Suprapubic skin (tissue), 4 donors: ENCODE measurements around the gene ILF2. TPM values are rescaled to one million over a fixed set of nuclear protein-coding genes. Genes with fewer than 3 reads are reported as not detected.
"Not testable (repeated sequence)": the region's sequence is repeated elsewhere in the genome, so short reads cannot be mapped to it uniquely, and the experiment has no call there.

ENCODE experiments used
- DNase-seq, 2 donors: peaks; one replicate each; pipeline ENCODE4 v3.0.0-alpha.2; 2019; ENCODE audit warnings: low spot score in 2 of 2
- H3K27ac ChIP-seq: fragments of 200-600 bp; sonication (generic); one replicate; pipeline ENCODE4 v1.5.1; 2019
- H3K27me3 ChIP-seq: fragments of 200-600 bp; sonication (generic); one replicate; pipeline ENCODE4 v1.5.1; 2019
- H3K36me3 ChIP-seq: fragments of 200-600 bp; sonication (generic); one replicate; pipeline ENCODE4 v1.5.1; 2019
- H3K4me1 ChIP-seq: fragments of 200-600 bp; sonication (generic); one replicate; pipeline ENCODE4 v1.5.1; 2019
- H3K4me3 ChIP-seq: fragments of 200-600 bp; sonication (generic); one replicate; pipeline ENCODE4 v1.5.1; 2019; ENCODE audit warnings: mild to moderate bottlenecking
- H3K9me3 ChIP-seq: fragments of 200-600 bp; sonication (generic); one replicate; pipeline ENCODE4 v1.5.1; 2019
- EP300 ChIP-seq: sonication (generic); formaldehyde crosslinking; IDR thresholded peaks from one replicate; pipeline ENCODE4 v1.6.1; 2017; ENCODE audit warnings: antibody characterized with exemption
- POLR2A ChIP-seq, 2 donors: fragments of 450-650 bp; IDR thresholded peaks; one replicate each; pipeline ENCODE4 v1.6.1; 2017; ENCODE audit warnings: antibody characterized with exemption in 2 of 2, mild to moderate bottlenecking in 2 of 2, moderate library complexity in 2 of 2
- POLR2AphosphoS5 ChIP-seq, 3 donors: sonication (generic); formaldehyde crosslinking; IDR thresholded peaks; one replicate each; pipeline ENCODE4 v1.6.1; 2017; ENCODE audit warnings: antibody characterized with exemption in 3 of 3
- WGBS: methylation state at CpG from one replicate; pipeline ENCODE4 v1.1.5; 2018; 5-methylcytosine and 5-hydroxymethylcytosine counted together
- total RNA-seq, 4 donors: library from RNA; depleted of rRNA; stranded (reverse); fragments of >200 nt; gene quantifications; one replicate each; pipeline ENCODE4 v1.1.0, GENCODE V29; 2016
- TF ChIP-seq, protein P1 (sequence below), 2 donors: fragments of 200-600 bp in 1 of 2; fragments of 450-650 bp in 1 of 2; sonication (generic) in 1 of 2; IDR thresholded peaks; one replicate each; pipeline ENCODE4 v1.5.1; 2016 to 2019; ENCODE audit warnings: antibody characterized with exemption in 2 of 2, mild to moderate bottlenecking in 1 of 2, moderate library complexity in 1 of 2

Gene ILF2
- total RNA-seq, 4 donors from 2014 or later = 68.2 to 149 (median 127) TPM

DNA sequence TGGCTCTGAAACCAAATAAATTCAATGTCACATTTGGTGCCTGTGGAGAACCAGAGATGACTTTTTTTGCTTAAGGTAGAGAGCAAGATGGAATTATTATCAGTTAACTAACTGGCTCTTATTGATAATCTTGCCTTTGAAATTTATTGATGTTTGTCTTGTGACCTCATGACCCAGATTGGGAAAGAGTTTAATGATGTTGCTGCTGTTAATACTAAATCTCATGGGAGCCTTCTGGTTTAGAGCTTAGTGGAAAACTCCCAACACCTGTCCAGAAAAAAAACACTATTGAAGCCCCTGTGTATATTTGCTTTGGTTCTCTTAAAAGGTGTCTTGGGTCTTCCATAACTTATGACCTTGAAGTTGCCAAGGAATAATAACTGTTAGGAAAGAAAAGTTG lies 27.0 kb downstream of the ILF2 start:
- Histone ChIP-seq H3K36me3 (peaks cover 79% of the 10 kb centered on the region), H3K27ac (no peak overlapping the region), H3K9me3 (no peaks in the 10 kb centered on the region), H3K4me3 (no peak overlapping the region), H3K27me3 (no peaks in the 10 kb centered on the region), H3K4me1 (peaks cover 4% of the 10 kb centered on the region)
- no peak for DNase-seq
- TF ChIP-seq EP300 (no peak), POLR2A (IDR thresholded peaks at IDR 0.05) (no peak), POLR2AphosphoS5 (IDR thresholded peaks at IDR 0.05) (no peak)
- TF ChIP-seq, protein P1, sequence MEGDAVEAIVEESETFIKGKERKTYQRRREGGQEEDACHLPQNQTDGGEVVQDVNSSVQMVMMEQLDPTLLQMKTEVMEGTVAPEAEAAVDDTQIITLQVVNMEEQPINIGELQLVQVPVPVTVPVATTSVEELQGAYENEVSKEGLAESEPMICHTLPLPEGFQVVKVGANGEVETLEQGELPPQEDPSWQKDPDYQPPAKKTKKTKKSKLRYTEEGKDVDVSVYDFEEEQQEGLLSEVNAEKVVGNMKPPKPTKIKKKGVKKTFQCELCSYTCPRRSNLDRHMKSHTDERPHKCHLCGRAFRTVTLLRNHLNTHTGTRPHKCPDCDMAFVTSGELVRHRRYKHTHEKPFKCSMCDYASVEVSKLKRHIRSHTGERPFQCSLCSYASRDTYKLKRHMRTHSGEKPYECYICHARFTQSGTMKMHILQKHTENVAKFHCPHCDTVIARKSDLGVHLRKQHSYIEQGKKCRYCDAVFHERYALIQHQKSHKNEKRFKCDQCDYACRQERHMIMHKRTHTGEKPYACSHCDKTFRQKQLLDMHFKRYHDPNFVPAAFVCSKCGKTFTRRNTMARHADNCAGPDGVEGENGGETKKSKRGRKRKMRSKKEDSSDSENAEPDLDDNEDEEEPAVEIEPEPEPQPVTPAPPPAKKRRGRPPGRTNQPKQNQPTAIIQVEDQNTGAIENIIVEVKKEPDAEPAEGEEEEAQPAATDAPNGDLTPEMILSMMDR (IDR thresholded peaks at IDR 0.05) = no peak

DNA sequence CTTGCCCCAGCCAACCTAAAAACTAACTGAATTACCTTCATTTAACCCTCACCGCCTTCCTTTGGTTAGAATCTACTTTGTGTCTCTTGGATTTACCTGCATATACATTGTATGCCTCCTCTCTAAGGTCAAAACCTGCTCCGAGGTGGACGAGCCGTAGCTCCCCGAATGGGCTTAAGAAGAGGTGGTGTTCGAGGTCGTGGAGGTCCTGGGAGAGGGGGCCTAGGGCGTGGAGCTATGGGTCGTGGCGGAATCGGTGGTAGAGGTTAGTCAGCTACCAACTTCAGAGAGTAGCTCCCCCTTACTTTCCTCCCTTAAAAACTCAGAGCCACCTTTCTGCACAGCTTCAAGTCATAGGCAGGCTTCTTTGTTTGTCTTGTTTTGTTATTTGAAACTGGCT lies 27.7 kb downstream of the ILF2 start:
- Histone ChIP-seq H3K9me3 (no peaks in the 10 kb centered on the region), H3K27ac (no peak overlapping the region), H3K27me3 (no peaks in the 10 kb centered on the region), H3K36me3 (peaks cover 86% of the 10 kb centered on the region), H3K4me3 (no peak overlapping the region), H3K4me1 (peaks cover 4% of the 10 kb centered on the region)
- TF ChIP-seq EP300 (no peak), POLR2AphosphoS5 (IDR thresholded peaks at IDR 0.05) (no peak)
- TF ChIP-seq, protein P1 (IDR thresholded peaks at IDR 0.05) = no peak
- 93% methylated on average over 11 of the region's 11 CpGs for whole genome bisulfite sequencing
- peak; percentile 43 to 55 for DNase-seq

DNA sequence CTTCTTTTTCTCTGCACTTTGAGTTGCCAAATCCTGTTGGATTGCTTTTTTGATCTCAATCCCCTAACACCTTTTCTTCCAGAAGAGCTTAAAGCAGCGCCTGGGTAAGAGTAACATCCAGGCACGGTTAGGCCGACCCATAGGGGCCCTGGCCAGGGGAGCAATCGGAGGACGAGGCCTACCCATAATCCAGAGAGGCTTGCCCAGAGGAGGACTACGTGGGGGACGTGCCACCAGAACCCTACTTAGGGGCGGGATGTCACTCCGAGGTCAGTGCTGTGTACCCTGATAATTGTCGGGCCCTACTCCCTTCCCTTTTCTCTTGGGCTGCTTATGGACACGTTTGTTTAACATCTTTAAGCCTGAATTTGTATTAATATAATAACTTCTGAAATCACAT lies 28.6 kb downstream of the ILF2 start:
- no peak for DNase-seq
- Histone ChIP-seq H3K27ac (no peak overlapping the region), H3K27me3 (no peaks in the 10 kb centered on the region), H3K9me3 (no peaks in the 10 kb centered on the region), H3K36me3 (peaks cover 95% of the 10 kb centered on the region), H3K4me3 (no peak overlapping the region), H3K4me1 (peaks cover 9% of the 10 kb centered on the region)
- 86% methylated on average over 11 of the region's 11 CpGs for WGBS
- TF ChIP-seq, protein P1 (IDR thresholded peaks at IDR 0.05) = no peak
- TF ChIP-seq POLR2AphosphoS5 (IDR thresholded peaks at IDR 0.05) = no peak
- TF ChIP-seq EP300 = no peak

DNA sequence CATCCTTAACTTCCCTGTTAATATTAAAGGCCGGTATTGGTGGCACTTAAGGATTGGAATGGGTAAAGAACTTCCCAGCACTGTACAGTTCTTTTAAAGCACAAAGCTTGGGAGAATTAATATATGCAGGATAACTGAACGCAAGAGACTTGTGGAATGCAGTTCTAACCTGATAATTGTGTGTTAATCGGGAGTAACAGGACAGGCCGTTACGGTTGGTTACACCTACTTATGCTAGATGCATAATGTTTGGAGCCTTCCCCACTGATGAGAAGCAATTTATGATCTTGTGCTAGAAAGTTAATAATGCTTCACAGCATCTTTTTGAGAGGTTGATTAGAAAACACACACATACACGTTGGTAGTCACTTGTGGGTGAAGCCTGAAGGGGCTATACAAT lies 29.9 kb downstream of the ILF2 start:
- TF ChIP-seq, protein P1 (IDR thresholded peaks at IDR 0.05) = no peak
- no peak for TF ChIP-seq EP300
- no peak for TF ChIP-seq POLR2AphosphoS5 (IDR thresholded peaks at IDR 0.05)
- no peak for TF ChIP-seq POLR2A (IDR thresholded peaks at IDR 0.05)

DNA sequence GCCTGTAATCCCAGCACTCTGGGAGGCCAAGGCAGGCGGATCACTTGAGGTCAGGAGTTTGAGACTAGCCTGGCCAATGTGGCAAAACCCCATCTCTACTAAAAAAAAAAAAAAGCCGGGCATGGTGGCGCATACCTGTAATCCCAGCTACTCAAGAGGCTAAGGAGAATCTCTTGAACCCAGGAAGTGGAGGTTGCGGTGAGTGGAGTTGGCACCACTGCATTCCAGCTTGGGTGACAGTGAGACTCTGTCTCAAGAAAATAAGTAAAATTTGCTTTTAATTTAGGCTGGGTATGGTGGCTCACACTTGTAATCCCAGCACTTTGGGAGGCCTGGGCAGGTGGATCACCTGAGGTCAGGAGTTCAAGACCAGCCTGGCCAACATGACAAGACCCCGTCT lies 30.6 kb downstream of the ILF2 start:
- not testable (repeated sequence) for DNase-seq, H3K9me3 ChIP-seq, H3K27ac ChIP-seq, H3K4me3 ChIP-seq, H3K27me3 ChIP-seq
- Histone ChIP-seq H3K4me1 (peaks cover 18% of the 10 kb centered on the region), H3K36me3 (peaks cover 91% of the 10 kb centered on the region)
- WGBS = 96% methylated on average over 5 of the region's 5 CpGs

More for the DNA sequence above, 29.9 kb downstream of the ILF2 start:
- no peak for DNase-seq
- Histone ChIP-seq H3K9me3 (no peaks in the 10 kb centered on the region), H3K27ac (no peak overlapping the region), H3K4me3 (no peak overlapping the region), H3K36me3 (peaks cover 97% of the 10 kb centered on the region), H3K4me1 (peaks cover 12% of the 10 kb centered on the region), H3K27me3 (no peaks in the 10 kb centered on the region)
- WGBS = 64% methylated on average over 6 of the region's 6 CpGs

DNA sequence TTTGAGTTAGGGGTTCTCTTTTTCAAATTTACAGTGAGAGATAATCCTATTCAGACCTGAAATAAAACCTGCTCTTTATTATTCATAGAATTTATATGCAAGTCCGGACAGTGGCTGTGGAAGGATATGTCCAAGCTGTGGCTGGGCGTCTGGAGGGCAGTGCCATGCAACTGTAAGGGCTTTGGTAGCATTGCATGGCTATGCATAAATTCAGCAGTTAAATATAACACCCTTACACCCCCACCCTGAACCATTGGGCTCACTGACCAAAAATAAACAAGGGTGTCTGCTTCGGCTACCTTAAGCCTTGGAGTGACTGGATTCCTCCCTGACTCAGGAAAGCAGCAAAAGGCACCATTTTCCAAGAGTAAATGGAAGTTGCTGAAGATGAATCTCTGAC lies 31.5 kb downstream of the ILF2 start:
- Histone ChIP-seq H3K9me3 (no peaks in the 10 kb centered on the region), H3K4me1 (peaks cover 26% of the 10 kb centered on the region), H3K4me3 (no peak overlapping the region), H3K36me3 (peaks cover 81% of the 10 kb centered on the region), H3K27me3 (no peaks in the 10 kb centered on the region), H3K27ac (no peak overlapping the region)
- no peak for TF ChIP-seq POLR2A (IDR thresholded peaks at IDR 0.05)
- 96% methylated on average over 3 of the region's 3 CpGs for WGBS
- no peak for DNase-seq
